ENCODE measurements around the gene ABCB11. TPM values are rescaled to one million over a fixed set of nuclear protein-coding genes. Genes with fewer than 3 reads are reported as not detected.

ABCB11 gene
- total RNA-seq, 1 donor from 2014 or later = not detected

DNA sequence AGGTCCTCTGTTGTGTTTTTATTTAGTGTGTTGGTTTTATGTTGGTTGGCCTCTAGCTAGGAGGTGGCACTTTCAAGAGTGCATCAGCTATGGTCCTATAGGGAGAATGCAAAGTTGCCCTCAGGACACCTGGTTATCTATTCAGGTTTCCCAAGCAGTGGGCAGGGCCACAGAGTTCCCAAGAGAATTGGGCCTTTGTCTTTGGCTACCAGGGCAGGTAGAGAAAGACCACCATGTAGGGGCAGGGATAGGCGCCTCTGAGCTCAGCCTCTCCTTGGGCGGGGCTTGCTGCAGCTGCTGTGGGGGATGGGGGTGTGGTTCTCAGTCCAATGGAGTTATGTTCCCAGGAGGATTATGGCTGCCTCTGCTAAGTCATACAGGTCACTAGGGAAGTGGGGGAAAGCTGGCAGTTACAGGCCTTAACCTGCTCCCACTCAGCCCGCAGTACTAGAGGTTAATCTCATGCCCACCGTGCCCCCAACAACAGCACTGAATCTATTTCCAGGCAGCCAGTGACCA lies 26.0 kb downstream of the ABCB11 start:
- no peak for DNase-seq
- Mint-ChIP-seq H3K36me3 (ENCODE audit: unreplicated experiment) (no peaks in the 10 kb centered on the region), H3K27me3 (ENCODE audit: unreplicated experiment) (no peaks in the 10 kb centered on the region), H3K4me1 (ENCODE audit: low read depth, unreplicated experiment) (no peaks in the 10 kb centered on the region), H3K9me3 (ENCODE audit: unreplicated experiment) (no peaks in the 10 kb centered on the region), H3K27ac (ENCODE audit: unreplicated experiment) (no peak overlapping the region), H3K4me3 (ENCODE audit: unreplicated experiment) (no peak overlapping the region)
- TF ChIP-seq, protein P1, sequence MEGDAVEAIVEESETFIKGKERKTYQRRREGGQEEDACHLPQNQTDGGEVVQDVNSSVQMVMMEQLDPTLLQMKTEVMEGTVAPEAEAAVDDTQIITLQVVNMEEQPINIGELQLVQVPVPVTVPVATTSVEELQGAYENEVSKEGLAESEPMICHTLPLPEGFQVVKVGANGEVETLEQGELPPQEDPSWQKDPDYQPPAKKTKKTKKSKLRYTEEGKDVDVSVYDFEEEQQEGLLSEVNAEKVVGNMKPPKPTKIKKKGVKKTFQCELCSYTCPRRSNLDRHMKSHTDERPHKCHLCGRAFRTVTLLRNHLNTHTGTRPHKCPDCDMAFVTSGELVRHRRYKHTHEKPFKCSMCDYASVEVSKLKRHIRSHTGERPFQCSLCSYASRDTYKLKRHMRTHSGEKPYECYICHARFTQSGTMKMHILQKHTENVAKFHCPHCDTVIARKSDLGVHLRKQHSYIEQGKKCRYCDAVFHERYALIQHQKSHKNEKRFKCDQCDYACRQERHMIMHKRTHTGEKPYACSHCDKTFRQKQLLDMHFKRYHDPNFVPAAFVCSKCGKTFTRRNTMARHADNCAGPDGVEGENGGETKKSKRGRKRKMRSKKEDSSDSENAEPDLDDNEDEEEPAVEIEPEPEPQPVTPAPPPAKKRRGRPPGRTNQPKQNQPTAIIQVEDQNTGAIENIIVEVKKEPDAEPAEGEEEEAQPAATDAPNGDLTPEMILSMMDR (IDR thresholded peaks at IDR 0.05; ENCODE audit: partially characterized antibody, unreplicated experiment) = no peak

DNA sequence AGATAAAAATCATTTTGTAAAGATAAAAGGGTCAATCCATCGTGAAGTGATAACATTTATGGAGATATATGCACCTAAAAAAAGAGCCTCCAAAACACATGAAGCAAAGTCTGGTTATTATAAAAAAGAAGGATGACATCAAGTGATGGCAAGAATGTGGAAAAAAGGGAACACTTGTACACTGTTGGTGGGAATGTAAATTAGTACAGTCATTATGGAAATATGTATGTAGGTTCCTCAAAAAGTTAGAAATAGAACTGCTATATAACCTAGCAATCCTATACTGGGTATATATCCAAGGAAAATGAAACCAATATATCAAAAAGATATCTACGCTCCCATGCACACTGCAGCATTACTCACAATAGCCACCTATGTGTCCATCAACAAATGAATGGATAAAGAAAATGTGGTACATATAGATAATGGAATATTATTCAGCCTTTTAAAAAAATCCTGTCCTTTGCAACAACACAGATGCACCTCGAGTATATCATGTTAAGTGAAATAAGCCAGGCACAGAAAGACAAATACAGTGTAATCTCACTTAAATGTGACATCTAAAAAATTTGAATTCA lies 28.9 kb downstream of the ABCB11 start:
- Mint-ChIP-seq H3K36me3 (ENCODE audit: unreplicated experiment) (no peaks in the 10 kb centered on the region), H3K4me3 (ENCODE audit: unreplicated experiment) (no peak overlapping the region), H3K9me3 (ENCODE audit: unreplicated experiment) (no peaks in the 10 kb centered on the region), H3K27me3 (ENCODE audit: unreplicated experiment) (no peaks in the 10 kb centered on the region), H3K4me1 (ENCODE audit: low read depth, unreplicated experiment) (no peaks in the 10 kb centered on the region), H3K27ac (ENCODE audit: unreplicated experiment) (no peak overlapping the region)
- DNase-seq = no peak
- TF ChIP-seq, protein P1 (IDR thresholded peaks at IDR 0.05; ENCODE audit: partially characterized antibody, unreplicated experiment) = no peak

DNA sequence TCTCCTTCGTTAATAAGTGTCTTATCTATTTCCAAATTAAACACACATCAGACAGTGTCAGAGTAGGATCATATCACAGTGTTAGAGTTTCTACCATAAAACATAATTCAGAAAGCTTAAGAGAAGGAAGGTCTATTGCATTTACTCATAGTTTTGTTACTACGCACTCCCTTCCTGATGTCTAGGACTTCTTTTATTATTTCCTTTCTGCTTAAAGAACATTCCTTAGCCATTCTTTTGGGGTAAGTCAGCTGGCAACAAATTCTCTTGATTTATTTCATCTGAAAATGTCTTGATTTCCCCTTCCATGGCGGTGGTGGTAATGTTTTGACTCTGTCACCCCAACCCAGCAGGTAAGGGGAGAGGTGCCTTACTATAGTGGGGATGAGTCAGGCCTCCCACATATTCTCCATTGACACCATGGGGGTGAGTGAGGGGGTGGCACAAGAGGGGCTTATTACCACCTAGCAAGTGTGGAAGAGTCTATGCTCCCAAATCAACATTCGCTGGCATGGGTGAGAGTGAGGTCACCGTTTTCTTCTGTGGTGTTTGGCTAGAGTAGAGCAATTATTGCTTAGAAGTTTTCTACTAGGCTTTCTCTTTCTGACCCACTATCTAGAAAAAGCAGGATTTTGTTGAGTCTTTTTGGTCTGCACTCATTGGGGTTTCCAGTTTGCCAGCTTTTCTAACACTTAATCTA lies 29.9 kb downstream of the ABCB11 start:
- no peak for DNase-seq
- no peak overlapping the region for H3K4me3 Mint-ChIP-seq (ENCODE audit: unreplicated experiment)
- no peaks in the 10 kb centered on the region for H3K36me3 Mint-ChIP-seq (ENCODE audit: unreplicated experiment)
- H3K27ac Mint-ChIP-seq (ENCODE audit: unreplicated experiment) = no peak overlapping the region
- H3K4me1 Mint-ChIP-seq (ENCODE audit: low read depth, unreplicated experiment) = no peaks in the 10 kb centered on the region
- no peaks in the 10 kb centered on the region for H3K27me3 Mint-ChIP-seq (ENCODE audit: unreplicated experiment)
- no peaks in the 10 kb centered on the region for H3K9me3 Mint-ChIP-seq (ENCODE audit: unreplicated experiment)
- TF ChIP-seq, protein P1 (IDR thresholded peaks at IDR 0.05; ENCODE audit: partially characterized antibody, unreplicated experiment) = no peak

DNA sequence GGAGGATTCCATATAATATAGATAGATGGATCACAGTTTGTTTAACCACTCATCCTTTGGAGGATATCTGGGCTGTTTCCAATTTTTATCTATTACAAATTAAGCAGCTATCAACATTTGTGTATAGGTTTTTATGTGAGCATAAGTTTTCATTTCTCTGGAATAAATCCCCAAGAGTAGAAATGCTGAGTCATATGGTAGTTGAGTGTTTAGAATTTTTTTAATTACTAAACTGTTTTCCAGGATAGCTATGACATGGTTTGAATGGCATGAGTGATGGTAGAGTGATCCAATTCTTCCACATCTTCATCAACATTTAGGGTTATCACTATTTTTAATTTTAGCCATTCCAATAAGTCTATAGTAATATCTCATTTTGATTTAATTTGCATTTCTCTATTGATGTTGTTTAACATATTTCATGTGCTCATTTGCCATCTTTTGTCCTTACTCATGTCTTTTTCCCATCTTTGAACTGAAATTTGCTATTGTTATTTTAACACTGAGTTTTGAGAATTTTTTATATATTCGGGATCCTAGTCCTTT lies 31.4 kb downstream of the ABCB11 start:
- Mint-ChIP-seq H3K4me3 (ENCODE audit: unreplicated experiment) (no peak overlapping the region), H3K36me3 (ENCODE audit: unreplicated experiment) (no peaks in the 10 kb centered on the region), H3K9me3 (ENCODE audit: unreplicated experiment) (no peaks in the 10 kb centered on the region), H3K27me3 (ENCODE audit: unreplicated experiment) (no peaks in the 10 kb centered on the region), H3K27ac (ENCODE audit: unreplicated experiment) (no peak overlapping the region), H3K4me1 (ENCODE audit: low read depth, unreplicated experiment) (no peaks in the 10 kb centered on the region)
- TF ChIP-seq, protein P1 (IDR thresholded peaks at IDR 0.05; ENCODE audit: partially characterized antibody, unreplicated experiment) = no peak
- no peak for DNase-seq
